ENCODE results near the gene LILRA6.
"Not testable (repeated sequence)": the region's sequence is repeated elsewhere in the genome, so short reads cannot be mapped to it uniquely, and the experiment has no call there.

Gene LILRA6

GRCh38 chr19:54207983-54208783 is 34.4 kb downstream of the LILRA6 start:
- DNase-seq (ENCODE audit: low spot score) = no peak

- no peak for DNase-seq (ENCODE audit: low spot score)
These were observed 35.0 kb downstream of the LILRA6 start for GRCh38 chr19:54207676-54207982.

GRCh38 chr19:54207193-54207592 is 35.4 kb downstream of the LILRA6 start:
- not testable (repeated sequence) for DNase-seq (ENCODE audit: low spot score)

GRCh38 chr19:54206831-54207177 is 35.8 kb downstream of the LILRA6 start:
- no peak for DNase-seq (ENCODE audit: low spot score)

GRCh38 chr19:54206030-54206830 is 36.4 kb downstream of the LILRA6 start:
- no peak for DNase-seq (ENCODE audit: low spot score)

- DNase-seq (ENCODE audit: low spot score) = no peak
These were observed 37.7 kb downstream of the LILRA6 start for GRCh38 chr19:54204767-54205468.

GRCh38 chr19:54203151-54203611 is 39.4 kb downstream of the LILRA6 start:
- DNase-seq (ENCODE audit: low spot score) = no peak

- DNase-seq (ENCODE audit: low spot score) = no peak
These were observed 40.6 kb downstream of the LILRA6 start for GRCh38 chr19:54201980-54202379.

- DNase-seq (ENCODE audit: low spot score) = no peak
These were observed 41.4 kb downstream of the LILRA6 start for GRCh38 chr19:54201172-54201701.

- no peak for DNase-seq (ENCODE audit: low spot score)
These were observed 43.2 kb downstream of the LILRA6 start for GRCh38 chr19:54199401-54199800.

- no peak for DNase-seq (ENCODE audit: low spot score)
These were observed 45.5 kb downstream of the LILRA6 start for GRCh38 chr19:54197121-54197520.

GRCh38 chr19:54196536-54196935 is 46.1 kb downstream of the LILRA6 start:
- no peak for DNase-seq (ENCODE audit: low spot score)

- DNase-seq (ENCODE audit: low spot score) = not testable (repeated sequence)
These were observed 48.1 kb downstream of the LILRA6 start for GRCh38 chr19:54194463-54194862.

- no peak for DNase-seq (ENCODE audit: low spot score)
These were observed 49.6 kb downstream of the LILRA6 start for GRCh38 chr19:54193011-54193410.

- no peak for DNase-seq (ENCODE audit: low spot score)
These were observed 50.7 kb downstream of the LILRA6 start for GRCh38 chr19:54191811-54192453.

- peak; percentile 63 for DNase-seq (ENCODE audit: low spot score)
These were observed 51.4 kb downstream of the LILRA6 start, which contains the start of gene TSEN34 for GRCh38 chr19:54191011-54191810. Gene TSEN34 (plus strand): TSS chr19:54191308. CDS start chr19:54191365, 57 bp downstream.

GRCh38 chr19:54190503-54191010 is 52.0 kb downstream of the LILRA6 start:
- peak; percentile 75 for DNase-seq (ENCODE audit: low spot score)

- peak; percentile 92 for DNase-seq (ENCODE audit: low spot score)
These were observed 52.7 kb downstream of the LILRA6 start for GRCh38 chr19:54189735-54190502.

- DNase-seq (ENCODE audit: low spot score) = no peak
These were observed 53.4 kb downstream of the LILRA6 start, which contains the start of gene MBOAT7 for GRCh38 chr19:54189145-54189734. Gene MBOAT7 (minus strand): TSS chr19:54189580. CDS start chr19:54188508, 1,072 bp downstream.

All from HuH-7.5 (cell line).